ENCODE measurements around the gene HCFC1.

The HCFC1 gene

DNA sequence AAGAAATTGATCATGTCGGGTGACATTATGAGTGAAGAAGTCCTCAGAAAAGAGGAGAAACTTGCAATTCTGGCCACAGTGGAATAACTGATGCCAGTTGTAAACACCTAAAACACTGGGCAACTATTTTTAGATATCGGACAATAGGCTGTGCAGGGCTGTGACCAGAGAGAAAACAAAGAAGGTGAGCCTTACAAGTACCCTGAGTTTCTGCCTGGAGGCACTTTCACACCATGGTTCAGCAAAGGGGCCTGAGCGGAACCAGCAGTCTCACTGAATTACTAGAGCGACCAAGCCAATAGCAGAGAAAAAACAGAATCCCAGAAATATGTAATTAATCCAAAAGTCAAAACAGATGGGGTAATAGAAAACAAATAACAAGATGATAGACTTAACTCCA, 36.9 kb upstream of the HCFC1 start:
- no peak overlapping the region for H3K4me3 ChIP-seq (ENCODE audit: low read length)
- H3K9ac ChIP-seq (ENCODE audit: low read length): no peak overlapping the region
- H3K27ac ChIP-seq (ENCODE audit: low read depth, low read length): no peak overlapping the region
- H3K4me1 ChIP-seq (ENCODE audit: control insufficient read depth, low read depth, low read length): no peaks in the 10 kb centered on the region
- H2AK5ac ChIP-seq (ENCODE audit: low read length): no peak overlapping the region
- H3K36me3 ChIP-seq (ENCODE audit: control insufficient read depth, insufficient read depth, low read length): no peaks in the 10 kb centered on the region
- WGBS (ENCODE audit: extremely low coverage, insufficient coverage, low lambda C conversion rate): no CpG with 5 or more reads among the region's 4 CpGs
- no peak overlapping the region for H2BK15ac ChIP-seq (replicated peaks; ENCODE audit: low read depth)
- H3K4me2 ChIP-seq (ENCODE audit: low read length): no peak overlapping the region
- H3K4ac ChIP-seq (ENCODE audit: low read depth, low read length): no peak overlapping the region
- no peak overlapping the region for H3K56ac ChIP-seq (ENCODE audit: low read length)
- H4K5ac ChIP-seq (ENCODE audit: low read length): no peak overlapping the region
- DNase-seq: no peak
- no peaks in the 10 kb centered on the region for H3K79me1 ChIP-seq (ENCODE audit: low read length)
- H4K8ac ChIP-seq (ENCODE audit: low read depth, low read length): no peak overlapping the region
- H3K18ac ChIP-seq (ENCODE audit: low read length): no peak overlapping the region
- no peak overlapping the region for H2BK120ac ChIP-seq (ENCODE audit: low read depth, low read length)
- H3K23ac ChIP-seq (ENCODE audit: low read length): no peak overlapping the region
- H3K27me3 ChIP-seq (ENCODE audit: insufficient read depth, low read length, poor library complexity): no peaks in the 10 kb centered on the region
- no peak overlapping the region for H2BK5ac ChIP-seq (ENCODE audit: low read length)
- H3K79me2 ChIP-seq (ENCODE audit: control insufficient read depth, insufficient read depth, low read length): no peaks in the 10 kb centered on the region

DNA sequence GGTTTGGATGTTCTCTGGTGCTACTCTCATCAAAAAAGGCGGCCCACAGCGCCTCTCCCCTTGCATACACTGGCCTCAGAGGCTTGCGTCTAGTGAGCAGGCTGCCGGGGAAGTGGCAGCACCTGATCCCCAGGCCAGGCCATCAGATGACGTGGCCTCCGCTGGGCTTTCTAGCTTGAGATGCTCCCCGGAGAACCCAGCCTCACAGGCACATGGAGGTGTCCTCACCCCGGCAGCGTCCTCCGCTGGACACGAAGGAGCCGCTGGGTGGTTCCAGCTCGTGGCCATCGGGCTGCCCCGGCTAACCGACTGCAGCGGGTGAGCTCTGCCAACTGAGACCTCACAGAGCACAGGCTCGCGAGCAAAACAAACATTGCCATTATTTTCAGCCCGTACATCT, 35.3 kb upstream of the HCFC1 start:
- H4K8ac ChIP-seq (ENCODE audit: low read depth, low read length): no peak overlapping the region
- no peak overlapping the region for H3K18ac ChIP-seq (ENCODE audit: low read length)
- DNase-seq: no peak
- H3K56ac ChIP-seq (ENCODE audit: low read length): no peak overlapping the region
- no peak overlapping the region for H2BK120ac ChIP-seq (ENCODE audit: low read depth, low read length)
- H2BK5ac ChIP-seq (ENCODE audit: low read length): no peak overlapping the region
- H3K4me2 ChIP-seq (ENCODE audit: low read length): no peak overlapping the region
- no peak overlapping the region for H3K9ac ChIP-seq (ENCODE audit: low read length)
- no peak overlapping the region for H3K4me3 ChIP-seq (ENCODE audit: low read length)
- no peaks in the 10 kb centered on the region for H3K4me1 ChIP-seq (ENCODE audit: control insufficient read depth, low read depth, low read length)
- no peaks in the 10 kb centered on the region for H3K79me2 ChIP-seq (ENCODE audit: control insufficient read depth, insufficient read depth, low read length)
- no peak overlapping the region for H3K27ac ChIP-seq (ENCODE audit: low read depth, low read length)
- H2AK5ac ChIP-seq (ENCODE audit: low read length): no peak overlapping the region
- no peak overlapping the region for H4K5ac ChIP-seq (ENCODE audit: low read length)
- no peak overlapping the region for H3K4ac ChIP-seq (ENCODE audit: low read depth, low read length)
- no CpG with 5 or more reads among the region's 20 CpGs for WGBS (ENCODE audit: extremely low coverage, insufficient coverage, low lambda C conversion rate)
- H2BK15ac ChIP-seq (replicated peaks; ENCODE audit: low read depth): no peak overlapping the region
- H3K23ac ChIP-seq (ENCODE audit: low read length): no peak overlapping the region
- H3K36me3 ChIP-seq (ENCODE audit: control insufficient read depth, insufficient read depth, low read length): no peaks in the 10 kb centered on the region
- H3K27me3 ChIP-seq (ENCODE audit: insufficient read depth, low read length, poor library complexity): no peaks in the 10 kb centered on the region
- H3K79me1 ChIP-seq (ENCODE audit: low read length): no peaks in the 10 kb centered on the region

DNA sequence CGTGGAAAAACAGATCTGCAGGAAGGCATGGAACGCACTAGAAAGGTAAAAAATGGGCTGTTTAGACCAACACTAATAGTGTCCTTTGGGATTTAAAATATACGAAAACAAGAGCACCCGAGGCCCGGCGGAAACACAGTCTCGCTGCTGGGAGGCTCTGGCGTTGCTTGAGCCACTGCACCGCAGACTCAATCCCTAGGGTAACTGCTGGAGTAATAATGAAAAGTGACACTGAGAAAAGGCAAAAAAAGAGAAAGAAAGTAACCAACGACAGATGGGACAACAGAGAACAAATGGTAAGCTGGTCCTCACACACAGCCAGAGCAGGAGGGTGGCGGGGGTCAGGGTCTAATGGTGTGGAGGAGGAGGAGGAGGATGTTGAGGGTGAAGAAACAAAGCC, 32.7 kb upstream of the HCFC1 start:
- WGBS (ENCODE audit: extremely low coverage, insufficient coverage, low lambda C conversion rate): no CpG with 5 or more reads among the region's 11 CpGs
- Histone ChIP-seq H3K4me2 (ENCODE audit: low read length) (no peak overlapping the region), H3K79me1 (ENCODE audit: low read length) (no peaks in the 10 kb centered on the region), H2BK120ac (ENCODE audit: low read depth, low read length) (no peak overlapping the region), H3K36me3 (ENCODE audit: control insufficient read depth, insufficient read depth, low read length) (no peaks in the 10 kb centered on the region), H3K9ac (ENCODE audit: low read length) (no peak overlapping the region), H3K27me3 (ENCODE audit: insufficient read depth, low read length, poor library complexity) (no peaks in the 10 kb centered on the region), H4K5ac (ENCODE audit: low read length) (no peak overlapping the region), H3K79me2 (ENCODE audit: control insufficient read depth, insufficient read depth, low read length) (no peaks in the 10 kb centered on the region), H3K4me1 (ENCODE audit: control insufficient read depth, low read depth, low read length) (no peaks in the 10 kb centered on the region), H2BK15ac (replicated peaks; ENCODE audit: low read depth) (no peak overlapping the region), H3K23ac (ENCODE audit: low read length) (no peak overlapping the region), H3K56ac (ENCODE audit: low read length) (no peak overlapping the region), H2BK5ac (ENCODE audit: low read length) (no peak overlapping the region), H3K18ac (ENCODE audit: low read length) (no peak overlapping the region), H3K4ac (ENCODE audit: low read depth, low read length) (no peak overlapping the region), H3K4me3 (ENCODE audit: low read length) (no peak overlapping the region), H3K27ac (ENCODE audit: low read depth, low read length) (no peak overlapping the region), H2AK5ac (ENCODE audit: low read length) (no peak overlapping the region), H4K8ac (ENCODE audit: low read depth, low read length) (no peak overlapping the region)
- DNase-seq: no peak

DNA sequence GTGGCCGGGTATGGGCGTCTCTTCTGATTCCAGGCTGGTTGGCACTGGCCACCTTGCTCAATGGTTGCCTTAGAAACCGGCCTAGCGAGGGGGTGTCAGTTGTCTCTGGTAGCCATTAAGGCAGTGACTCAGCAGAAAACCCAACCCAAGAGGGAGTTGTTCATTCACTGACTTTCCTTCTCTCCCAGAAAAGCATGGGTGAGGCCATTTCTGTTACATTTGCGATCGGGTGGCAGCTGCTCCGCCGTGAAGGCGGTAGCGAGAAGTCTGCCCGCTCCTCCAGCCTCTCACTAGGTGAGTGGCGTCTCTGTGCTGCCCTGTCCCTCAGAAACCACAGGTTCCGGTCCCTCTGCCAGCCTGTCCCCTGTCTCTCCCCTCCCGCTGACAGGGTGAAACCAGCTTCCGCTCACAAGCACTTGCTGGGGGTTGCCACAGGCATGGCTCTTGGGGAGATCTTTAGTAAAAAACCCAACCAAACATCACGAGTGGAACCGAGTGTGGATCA, 30.6 kb upstream of the HCFC1 start:
- no peak overlapping the region for H3K27ac ChIP-seq (ENCODE audit: low read depth, low read length)
- no peak overlapping the region for H4K8ac ChIP-seq (ENCODE audit: low read depth, low read length)
- no peak overlapping the region for H3K4me3 ChIP-seq (ENCODE audit: low read length)
- H3K4me1 ChIP-seq (ENCODE audit: control insufficient read depth, low read depth, low read length): no peaks in the 10 kb centered on the region
- no CpG with 5 or more reads among the region's 17 CpGs for WGBS (ENCODE audit: extremely low coverage, insufficient coverage, low lambda C conversion rate)
- peak overlapping the region; percentile 33 for H3K18ac ChIP-seq (ENCODE audit: low read length)
- no peak overlapping the region for H3K4me2 ChIP-seq (ENCODE audit: low read length)
- H3K9ac ChIP-seq (ENCODE audit: low read length): no peak overlapping the region
- no peak overlapping the region for H2BK5ac ChIP-seq (ENCODE audit: low read length)
- H2BK120ac ChIP-seq (ENCODE audit: low read depth, low read length): no peak overlapping the region
- H3K4ac ChIP-seq (ENCODE audit: low read depth, low read length): peak overlapping the region; percentile 22
- H4K5ac ChIP-seq (ENCODE audit: low read length): no peak overlapping the region
- peak; percentile 73 for DNase-seq
- no peaks in the 10 kb centered on the region for H3K36me3 ChIP-seq (ENCODE audit: control insufficient read depth, insufficient read depth, low read length)
- H3K23ac ChIP-seq (ENCODE audit: low read length): no peak overlapping the region
- H3K79me1 ChIP-seq (ENCODE audit: low read length): no peaks in the 10 kb centered on the region
- H3K27me3 ChIP-seq (ENCODE audit: insufficient read depth, low read length, poor library complexity): no peaks in the 10 kb centered on the region
- no peaks in the 10 kb centered on the region for H3K79me2 ChIP-seq (ENCODE audit: control insufficient read depth, insufficient read depth, low read length)
- H2BK15ac ChIP-seq (replicated peaks; ENCODE audit: low read depth): no peak overlapping the region
- H2AK5ac ChIP-seq (ENCODE audit: low read length): no peak overlapping the region
- H3K56ac ChIP-seq (ENCODE audit: low read length): peak overlapping the region; percentile 76

DNA sequence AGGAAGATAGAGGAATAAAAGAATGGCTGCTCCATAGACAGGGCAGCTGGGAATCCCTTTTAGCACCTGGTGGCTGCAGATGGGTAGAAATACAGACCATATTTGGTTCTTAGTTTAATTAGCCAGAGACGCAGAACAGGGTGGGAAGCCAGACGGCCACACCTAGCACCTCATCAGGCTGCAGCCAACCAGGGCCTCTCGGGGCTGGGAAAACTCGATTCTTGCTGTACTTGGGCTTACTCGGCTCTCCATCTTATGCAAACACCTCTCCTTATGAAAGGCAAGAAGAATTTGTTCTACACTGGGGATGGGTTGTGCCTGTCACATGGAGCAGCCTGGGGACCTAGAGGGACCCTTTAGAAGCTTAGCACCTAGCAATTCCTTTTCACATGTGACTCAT, 28.4 kb upstream of the HCFC1 start:
- peak; percentile 59 for DNase-seq
- Histone ChIP-seq H2AK5ac (ENCODE audit: low read length) (no peak overlapping the region), H3K18ac (ENCODE audit: low read length) (no peak overlapping the region), H3K9ac (ENCODE audit: low read length) (no peak overlapping the region), H2BK120ac (ENCODE audit: low read depth, low read length) (no peak overlapping the region), H3K79me1 (ENCODE audit: low read length) (no peaks in the 10 kb centered on the region), H3K79me2 (ENCODE audit: control insufficient read depth, insufficient read depth, low read length) (no peaks in the 10 kb centered on the region), H2BK5ac (ENCODE audit: low read length) (no peak overlapping the region), H3K4me2 (ENCODE audit: low read length) (no peak overlapping the region), H2BK15ac (replicated peaks; ENCODE audit: low read depth) (no peak overlapping the region), H4K8ac (ENCODE audit: low read depth, low read length) (no peak overlapping the region), H3K27me3 (ENCODE audit: insufficient read depth, low read length, poor library complexity) (no peaks in the 10 kb centered on the region), H3K4me3 (ENCODE audit: low read length) (no peak overlapping the region), H3K36me3 (ENCODE audit: control insufficient read depth, insufficient read depth, low read length) (no peaks in the 10 kb centered on the region), H3K23ac (ENCODE audit: low read length) (no peak overlapping the region), H4K5ac (ENCODE audit: low read length) (no peak overlapping the region), H3K56ac (ENCODE audit: low read length) (no peak overlapping the region), H3K4me1 (ENCODE audit: control insufficient read depth, low read depth, low read length) (no peaks in the 10 kb centered on the region), H3K27ac (ENCODE audit: low read depth, low read length) (no peak overlapping the region), H3K4ac (ENCODE audit: low read depth, low read length) (no peak overlapping the region)
- WGBS (ENCODE audit: extremely low coverage, insufficient coverage, low lambda C conversion rate): no CpG with 5 or more reads among the region's 5 CpGs

- WGBS (ENCODE audit: extremely low coverage, insufficient coverage, low lambda C conversion rate): no CpG with 5 or more reads among the region's 19 CpGs
- H3K56ac ChIP-seq (ENCODE audit: low read length): no peak overlapping the region
- no peak overlapping the region for H3K27ac ChIP-seq (ENCODE audit: low read depth, low read length)
- peak overlapping the region; percentile 45 for H3K18ac ChIP-seq (ENCODE audit: low read length)
- H2AK5ac ChIP-seq (ENCODE audit: low read length): no peak overlapping the region
- H2BK5ac ChIP-seq (ENCODE audit: low read length): no peak overlapping the region
- H3K9ac ChIP-seq (ENCODE audit: low read length): no peak overlapping the region
- no peak overlapping the region for H3K4ac ChIP-seq (ENCODE audit: low read depth, low read length)
- no peak overlapping the region for H2BK120ac ChIP-seq (ENCODE audit: low read depth, low read length)
- H3K4me2 ChIP-seq (ENCODE audit: low read length): no peak overlapping the region
- H3K4me1 ChIP-seq (ENCODE audit: control insufficient read depth, low read depth, low read length): no peaks in the 10 kb centered on the region
- H3K4me3 ChIP-seq (ENCODE audit: low read length): no peak overlapping the region
- H3K27me3 ChIP-seq (ENCODE audit: insufficient read depth, low read length, poor library complexity): no peaks in the 10 kb centered on the region
- no peaks in the 10 kb centered on the region for H3K36me3 ChIP-seq (ENCODE audit: control insufficient read depth, insufficient read depth, low read length)
- no peaks in the 10 kb centered on the region for H3K79me2 ChIP-seq (ENCODE audit: control insufficient read depth, insufficient read depth, low read length)
- no peak for DNase-seq
- no peak overlapping the region for H4K5ac ChIP-seq (ENCODE audit: low read length)
- H3K23ac ChIP-seq (ENCODE audit: low read length): no peak overlapping the region
- H4K8ac ChIP-seq (ENCODE audit: low read depth, low read length): no peak overlapping the region
- H3K79me1 ChIP-seq (ENCODE audit: low read length): no peaks in the 10 kb centered on the region
- no peak overlapping the region for H2BK15ac ChIP-seq (replicated peaks; ENCODE audit: low read depth)
These were observed 27.9 kb upstream of the HCFC1 start for GRCh38 chrX:153999359-154000037.
